ENCODE data around the gene SERTAD2.

SERTAD2 gene

DNA sequence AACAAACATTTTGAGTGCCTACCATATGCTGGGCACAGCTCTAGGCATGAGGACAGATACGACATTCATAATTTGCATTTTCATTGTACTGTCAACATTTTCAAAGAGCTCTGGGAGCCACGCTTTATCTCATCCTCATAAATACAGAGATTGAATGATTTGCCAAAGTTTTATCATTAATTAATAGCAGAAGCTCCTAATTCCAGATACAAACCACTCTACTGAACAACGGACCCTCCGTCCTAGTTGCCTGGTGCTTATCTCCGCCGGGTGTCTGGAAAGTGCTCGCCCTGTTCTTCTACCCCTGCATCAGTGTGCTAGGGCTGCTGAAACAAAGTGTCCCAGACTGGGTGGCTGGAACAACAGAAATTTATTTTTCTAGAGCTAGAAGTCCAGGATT lies 23.8 kb downstream of the SERTAD2 start:
- DNase-seq (ENCODE audit: low read depth in 3 of 3, low spot score in 1 of 3), result no peak

DNA sequence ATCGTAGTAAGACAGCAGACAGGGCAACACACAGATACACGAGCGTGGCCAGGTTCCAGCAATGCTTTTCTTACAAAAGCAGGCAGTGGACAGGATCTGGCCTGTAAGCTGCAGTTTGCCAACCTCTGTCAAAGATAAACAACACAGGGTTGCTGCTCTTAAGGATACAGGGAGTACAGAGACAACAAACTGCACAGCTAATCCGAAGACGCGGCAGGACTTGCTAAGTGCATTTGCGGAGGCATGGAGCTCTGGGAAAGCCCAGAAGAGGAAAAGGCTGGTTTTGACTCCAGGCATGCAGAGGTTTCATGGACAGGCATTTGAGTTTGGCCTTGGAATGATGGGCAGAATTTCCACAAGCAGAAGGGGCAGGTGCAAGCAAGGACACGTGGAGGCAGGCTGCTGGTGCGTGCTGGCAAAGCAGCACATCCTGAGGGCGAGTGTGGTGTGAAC lies 24.4 kb downstream of the SERTAD2 start:
- no peak for DNase-seq (ENCODE audit: low read depth in 3 of 3, low spot score in 1 of 3)

DNA sequence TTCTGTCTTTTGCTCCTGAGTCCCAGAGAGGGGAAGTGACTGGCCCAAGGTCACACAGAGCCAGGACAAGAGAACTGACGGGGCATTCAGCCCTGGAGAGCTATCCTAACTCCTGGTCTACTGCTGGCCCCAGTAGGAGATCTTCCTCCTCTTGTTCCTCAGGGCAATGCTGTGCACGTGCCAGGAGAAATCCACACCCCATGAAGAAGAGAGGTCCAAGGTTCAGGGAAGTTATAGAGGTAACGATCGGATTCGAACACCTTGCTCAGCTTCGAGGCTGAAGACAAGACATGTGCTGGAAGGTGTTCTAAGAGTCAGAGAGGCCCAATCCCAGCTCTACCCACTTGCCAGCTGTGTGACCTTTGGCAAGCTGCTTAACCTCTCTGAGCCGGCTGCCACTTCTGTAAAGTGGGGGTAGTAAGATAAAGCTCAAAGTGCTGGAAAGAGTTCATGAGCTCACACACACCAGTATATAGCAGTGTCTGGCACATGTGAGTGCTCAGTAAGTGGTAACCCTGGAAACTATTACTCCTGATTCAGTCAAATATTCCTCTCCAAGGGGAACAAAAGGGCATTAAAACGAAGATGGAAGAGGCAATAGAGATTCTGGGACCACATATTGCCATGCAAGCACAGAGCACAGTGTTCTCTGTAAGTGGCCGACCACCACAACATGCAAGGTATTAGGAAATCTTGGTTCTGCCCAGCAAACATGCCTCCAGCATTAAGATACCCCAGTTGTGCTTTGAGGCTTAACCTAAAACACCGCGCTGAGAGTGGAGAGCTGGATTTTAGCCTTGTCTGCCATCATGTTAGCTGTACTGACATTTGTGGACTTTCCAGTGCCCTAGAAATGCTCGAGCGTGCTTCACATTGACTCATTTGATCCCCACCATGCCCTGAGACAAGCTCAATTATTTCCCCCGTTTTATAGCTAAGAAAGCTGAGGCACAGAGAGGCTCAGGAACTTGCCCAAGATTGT lies 25.6 kb downstream of the SERTAD2 start:
- DNase-seq (ENCODE audit: low read depth in 3 of 3, low spot score in 1 of 3), result no peak

DNA sequence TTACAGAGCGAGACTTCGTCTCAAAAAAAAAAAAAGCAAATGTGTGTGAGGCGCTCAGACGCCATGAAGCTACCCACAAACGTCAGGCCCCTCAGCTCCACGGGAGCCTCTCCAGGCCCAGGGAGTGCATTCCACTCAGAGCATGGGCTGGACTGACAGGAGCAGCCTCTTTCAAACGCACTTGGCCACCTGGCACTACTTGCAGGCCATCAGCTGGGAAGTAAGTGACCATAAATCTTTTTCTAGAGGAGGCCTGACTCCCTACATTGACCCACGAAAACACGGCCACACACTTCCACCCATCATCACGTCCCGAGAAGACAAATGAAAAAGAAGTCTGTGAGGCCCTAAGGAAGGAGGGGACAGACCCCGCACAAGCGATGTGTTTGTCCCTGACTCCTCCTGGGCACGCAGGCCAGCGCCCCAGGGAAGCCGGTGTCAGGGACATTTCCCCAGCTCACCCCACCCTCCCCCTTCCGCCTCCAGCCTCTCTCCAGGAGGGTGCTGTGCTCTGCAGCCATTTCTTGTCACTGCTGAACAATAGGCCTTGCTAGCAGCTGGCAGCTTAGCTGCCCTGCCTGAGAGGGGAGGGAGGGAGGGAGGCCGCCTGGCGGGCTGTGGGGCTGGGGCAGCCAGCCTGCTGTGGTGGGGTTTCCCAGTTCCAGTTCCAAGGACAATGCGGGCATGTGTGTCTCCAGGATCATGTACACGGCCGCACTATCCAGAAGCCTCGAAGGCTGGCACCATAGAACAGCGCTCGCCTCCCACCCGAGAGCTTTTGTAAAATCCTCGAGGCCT lies 26.6 kb downstream of the SERTAD2 start:
- DNase-seq (ENCODE audit: low read depth in 3 of 3, low spot score in 1 of 3), result no peak

DNA sequence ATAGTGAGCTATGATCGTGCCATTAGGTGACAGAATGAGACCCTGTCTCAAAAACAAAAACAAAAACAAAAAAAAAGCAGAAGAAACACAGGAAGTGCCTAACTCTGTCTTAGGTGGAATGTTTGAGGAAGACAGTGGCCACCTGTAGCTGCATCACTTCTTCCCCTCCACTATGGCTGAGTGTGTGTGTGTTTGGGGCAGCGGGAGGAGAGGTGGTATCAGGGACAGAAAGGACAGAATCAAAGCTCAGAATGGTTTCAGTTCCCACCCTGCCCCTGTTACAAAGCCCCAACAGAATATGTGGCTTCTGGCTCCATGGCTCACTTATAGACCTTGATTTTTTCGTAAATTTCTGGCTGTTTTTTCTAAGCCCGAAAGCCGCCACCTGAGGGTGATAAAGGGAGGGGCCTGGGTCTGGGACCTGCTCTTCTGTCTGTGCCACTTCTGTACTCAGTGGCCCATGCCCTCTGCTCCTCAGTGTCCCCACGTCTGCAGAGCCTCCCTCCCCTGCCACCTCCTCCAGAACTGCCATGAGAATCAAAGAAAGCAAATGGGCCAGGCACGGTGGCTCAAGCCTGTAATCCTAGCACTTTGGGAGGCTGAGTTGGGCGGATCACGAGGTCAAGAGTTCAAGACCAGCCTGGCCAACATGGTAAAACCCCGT lies 27.4 kb downstream of the SERTAD2 start:
- no peak for DNase-seq (ENCODE audit: low read depth in 3 of 3, low spot score in 1 of 3)

DNA sequence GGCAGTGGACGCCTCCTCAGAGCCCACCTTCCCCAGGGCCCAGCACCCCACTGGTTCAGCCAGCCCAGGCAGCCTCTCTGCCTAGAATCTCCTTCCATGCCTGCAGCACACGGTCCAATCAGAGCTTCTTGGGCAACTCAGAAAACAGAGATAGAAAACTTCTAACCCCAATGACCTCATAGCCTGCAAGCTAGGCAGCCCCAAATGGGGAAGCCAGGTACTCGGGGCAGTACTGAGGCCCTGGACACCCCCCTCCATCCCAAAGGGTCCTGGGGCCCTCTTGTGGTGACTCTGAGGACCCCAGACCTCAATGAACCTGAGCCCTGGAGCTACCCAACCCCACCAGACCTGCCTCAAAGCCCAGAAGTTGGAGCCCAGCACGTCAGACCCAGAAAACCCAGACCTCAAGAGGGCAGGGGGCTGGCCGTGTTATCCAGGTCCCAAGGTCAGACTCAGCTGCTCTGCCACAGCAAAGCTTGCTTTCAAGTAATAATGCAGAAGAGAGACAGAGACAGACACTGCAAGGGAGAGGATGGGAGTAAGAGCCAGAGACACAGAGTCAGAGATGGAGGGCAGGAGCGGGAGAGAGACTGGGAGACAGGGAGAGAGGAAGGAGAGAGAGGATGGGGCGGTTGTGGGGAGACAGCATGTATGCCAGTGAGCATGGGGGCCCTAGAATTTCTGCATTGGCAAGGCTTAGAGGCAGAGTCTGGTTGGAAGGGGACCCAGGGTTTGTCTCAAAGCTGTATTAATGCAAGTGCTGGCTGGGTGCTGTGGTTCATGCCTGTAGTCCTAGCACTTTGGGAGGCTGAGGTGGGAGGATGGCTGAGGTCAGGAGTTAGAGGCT lies 28.2 kb downstream of the SERTAD2 start:
- DNase-seq (ENCODE audit: low read depth in 3 of 3, low spot score in 1 of 3), result no peak

DNA sequence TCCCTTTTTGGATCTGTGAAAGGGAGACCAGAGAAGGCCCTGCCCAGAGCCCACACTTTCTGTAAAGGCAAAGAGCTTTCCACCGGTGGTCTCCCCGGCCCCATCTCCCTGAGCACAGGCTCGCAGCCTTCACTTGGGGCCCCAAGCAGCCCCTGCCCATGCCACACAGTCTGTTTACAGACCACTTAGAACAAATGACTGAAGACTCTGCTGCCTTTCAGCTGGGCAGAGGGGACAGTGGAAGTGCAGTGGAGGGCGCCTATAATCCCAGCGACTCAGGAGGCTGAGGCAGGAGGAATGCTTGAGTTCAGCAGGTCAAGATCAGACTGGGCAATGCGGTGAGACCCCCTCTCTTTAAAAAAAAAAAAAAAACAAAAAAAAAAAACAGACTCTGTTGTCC lies 28.9 kb downstream of the SERTAD2 start:
- DNase-seq (ENCODE audit: low read depth in 3 of 3, low spot score in 1 of 3), result no peak

DNA sequence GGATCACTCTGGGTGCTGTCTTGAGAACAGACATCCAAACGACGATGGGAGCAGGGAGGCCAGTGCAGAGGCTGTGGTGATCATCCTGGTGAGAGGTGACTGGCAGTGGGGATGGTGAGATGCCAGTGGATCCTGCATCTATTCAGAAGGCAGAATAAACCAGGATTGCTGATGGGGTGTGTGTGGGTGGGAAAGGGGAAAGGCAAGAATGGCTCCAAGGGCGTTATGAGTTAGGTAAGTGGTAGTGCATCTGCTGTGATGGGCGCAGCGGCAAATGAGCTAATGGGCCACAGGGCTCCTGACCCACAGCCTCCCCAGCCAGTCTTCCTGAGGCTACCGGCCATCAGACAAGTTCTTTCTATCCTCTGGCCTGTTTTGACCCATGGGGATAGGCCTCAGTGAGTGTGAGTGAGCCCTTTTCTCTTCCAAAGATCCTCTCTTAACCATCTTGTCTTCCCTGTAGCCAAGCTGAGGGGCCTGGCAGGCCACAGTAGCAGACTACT lies 29.6 kb downstream of the SERTAD2 start:
- no peak for DNase-seq (ENCODE audit: low read depth in 3 of 3, low spot score in 1 of 3)

DNA sequence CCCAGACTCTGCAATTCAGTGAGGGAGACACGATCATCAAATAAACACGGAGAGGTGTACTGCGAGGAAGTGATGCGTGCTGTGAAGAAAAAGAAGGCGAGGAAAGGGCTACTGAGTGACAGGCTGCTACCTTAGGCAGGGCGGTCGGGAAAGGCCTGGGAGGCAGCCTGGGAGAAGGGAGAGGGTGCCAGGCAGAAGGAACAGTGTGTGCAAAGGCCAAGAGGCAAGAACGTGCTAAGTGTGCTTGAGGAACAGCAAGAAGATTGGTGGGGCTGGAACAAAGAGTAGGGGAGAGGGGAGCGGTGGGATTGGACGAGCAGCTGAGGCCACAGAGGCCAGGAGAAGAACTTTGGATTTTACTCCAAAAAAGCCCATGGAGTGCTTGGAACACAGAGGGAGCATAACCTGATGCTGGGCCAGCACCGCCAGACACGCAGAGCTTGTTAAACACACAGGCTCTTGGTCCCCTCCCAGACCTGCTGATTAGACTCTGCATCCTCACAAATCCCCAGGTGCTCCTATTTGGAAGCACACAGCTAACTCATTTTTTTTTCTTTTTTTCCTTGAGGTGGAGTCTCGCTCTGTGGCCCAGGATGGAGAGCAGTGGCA lies 30.4 kb downstream of the SERTAD2 start:
- DNase-seq (ENCODE audit: low read depth in 3 of 3, low spot score in 1 of 3), result no peak

DNA sequence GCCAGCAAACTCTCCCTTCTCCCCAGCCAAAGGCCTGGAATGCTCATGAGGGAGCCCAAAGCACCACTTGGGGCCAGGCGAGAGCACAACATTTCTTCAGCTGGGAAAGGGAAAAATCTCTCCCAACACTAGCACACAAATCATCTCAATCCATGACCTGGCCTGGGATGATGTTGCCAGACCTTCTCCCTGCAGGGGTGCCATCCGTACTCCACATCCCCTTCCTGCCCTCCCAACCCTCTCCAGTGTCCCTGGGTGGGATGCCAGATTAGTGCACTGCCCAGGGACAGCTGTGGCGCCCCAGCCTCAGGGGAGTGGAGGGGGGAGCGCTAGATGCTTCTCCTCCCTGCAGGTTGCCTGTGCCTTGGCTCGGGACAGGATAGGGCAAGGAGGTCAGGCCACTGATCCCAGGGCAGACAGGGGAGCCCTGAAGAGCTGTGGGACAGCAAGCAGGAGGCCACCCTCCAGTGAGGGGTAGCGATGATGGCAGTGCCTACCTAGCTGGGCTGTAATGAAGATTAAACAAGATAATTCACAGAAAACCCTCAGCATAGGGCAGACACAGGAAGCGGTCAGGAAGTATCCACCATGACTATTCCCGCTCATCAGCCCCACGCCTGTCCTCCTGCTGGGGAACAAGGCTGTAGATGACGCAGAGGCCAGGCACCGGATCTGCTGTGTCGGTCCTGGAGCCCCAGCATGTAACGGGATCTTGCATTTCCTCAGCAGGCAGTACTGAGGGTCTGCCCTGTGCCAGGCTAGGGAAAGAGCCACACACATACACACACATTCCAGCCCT lies 31.1 kb downstream of the SERTAD2 start:
- DNase-seq (ENCODE audit: low read depth in 3 of 3, low spot score in 1 of 3), result no peak

DNA sequence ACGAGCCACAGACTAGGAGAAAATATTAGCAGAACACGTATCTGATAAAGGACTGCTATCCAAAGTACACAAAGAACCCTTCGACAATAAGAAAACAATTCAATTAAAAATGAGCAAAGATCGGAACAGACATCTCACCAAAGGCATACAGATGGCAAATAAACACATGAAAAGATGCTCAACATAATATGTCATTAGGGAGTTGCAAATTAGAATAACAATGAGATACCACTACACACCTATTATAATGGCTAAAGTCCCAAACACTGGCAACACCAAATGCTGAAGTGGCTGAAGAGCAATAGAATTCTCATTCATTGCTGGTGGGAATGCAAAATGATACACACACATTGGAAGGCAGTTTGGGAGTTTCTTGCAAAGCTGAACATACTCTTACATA lies 33.1 kb downstream of the SERTAD2 start:
- no peak for DNase-seq (ENCODE audit: low read depth in 3 of 3, low spot score in 1 of 3)

DNA sequence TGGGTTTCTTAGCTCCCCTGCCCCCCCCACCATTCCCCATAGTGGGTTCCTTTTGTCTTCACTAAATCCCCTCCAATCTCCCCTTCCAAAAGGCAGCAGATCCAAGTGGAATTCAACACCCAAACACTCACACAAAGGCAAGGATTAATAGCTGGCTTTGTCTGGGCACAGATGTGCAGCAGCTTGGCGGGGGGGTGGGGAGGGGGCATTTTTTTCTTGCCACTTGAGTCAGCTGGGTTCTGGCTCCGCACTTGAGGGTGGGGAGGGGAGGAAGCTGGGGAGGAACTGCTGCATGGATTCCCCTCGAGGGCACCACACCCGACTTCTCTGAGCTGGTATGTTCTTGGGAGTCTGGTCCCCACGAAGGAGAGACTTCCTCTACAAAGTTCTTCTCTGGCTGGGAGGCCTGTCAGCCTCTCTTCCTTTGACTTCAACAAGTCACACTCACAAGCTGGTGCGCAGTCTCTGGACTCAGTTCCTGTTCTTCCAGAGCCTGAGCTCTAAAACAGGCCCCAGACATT lies 36.0 kb downstream of the SERTAD2 start:
- no peak for DNase-seq (ENCODE audit: low read depth in 3 of 3, low spot score in 1 of 3)

DNA sequence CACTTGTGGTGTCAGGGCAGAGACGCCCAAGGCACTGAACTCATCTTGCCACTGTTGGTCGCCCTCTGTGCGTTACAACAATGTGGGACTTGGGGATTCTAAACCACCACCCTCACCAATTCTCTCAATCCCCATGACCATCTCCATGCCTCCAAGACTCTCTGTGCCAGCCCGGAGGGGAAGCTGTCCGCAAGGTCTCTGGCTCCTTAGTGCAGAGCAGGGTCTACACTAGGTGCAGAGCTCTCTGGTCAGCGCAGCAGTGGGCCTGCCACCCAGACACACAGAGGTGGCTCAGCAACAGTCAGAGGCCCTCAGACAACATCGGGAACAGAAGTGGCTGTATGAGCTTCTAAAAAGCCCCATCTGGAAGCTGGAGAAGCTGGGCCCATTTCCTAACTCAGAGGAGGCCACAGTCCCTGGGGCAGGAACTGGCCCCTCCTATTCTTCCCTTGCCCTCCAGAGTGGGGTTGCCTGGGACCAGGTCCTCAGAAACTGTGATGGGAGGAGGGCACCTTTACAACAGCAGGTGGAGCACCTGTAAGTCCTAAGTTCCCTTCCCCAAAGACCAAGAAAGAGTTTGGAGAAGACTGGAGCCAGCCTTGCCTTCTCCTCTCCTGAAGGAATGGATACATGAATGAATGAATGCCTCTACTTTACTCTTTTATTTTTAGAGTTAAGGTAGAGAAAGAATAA lies 37.7 kb downstream of the SERTAD2 start:
- DNase-seq (ENCODE audit: low read depth in 3 of 3, low spot score in 1 of 3), result no peak

DNA sequence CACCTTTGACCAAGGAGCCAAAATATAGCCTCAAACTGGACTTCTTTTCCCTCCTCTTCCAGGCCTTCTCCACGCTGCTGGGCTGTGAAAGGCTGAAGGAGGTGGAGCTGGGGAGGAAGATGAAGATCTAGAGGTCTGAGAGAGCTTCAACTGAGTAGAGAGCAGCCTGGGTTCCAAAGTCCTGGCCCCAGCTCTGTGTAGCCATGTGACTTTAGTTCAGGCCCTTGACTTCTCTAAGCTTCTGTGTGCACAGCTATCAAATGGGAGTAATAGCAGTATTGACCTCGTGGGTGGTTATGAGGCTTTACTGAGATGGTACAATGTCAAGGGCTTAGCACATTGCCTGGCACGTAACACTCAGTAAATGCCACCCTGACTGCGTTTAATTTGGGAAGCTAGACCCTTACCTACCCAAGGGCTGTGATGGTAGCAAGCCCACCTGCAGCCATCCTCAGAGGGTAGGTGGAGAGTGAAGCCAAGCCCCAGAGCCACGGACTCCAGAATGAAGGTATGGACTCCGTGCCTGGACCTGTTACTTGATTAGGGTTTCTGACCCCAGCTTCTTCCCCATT lies 38.4 kb downstream of the SERTAD2 start:
- DNase-seq (ENCODE audit: low read depth in 3 of 3, low spot score in 1 of 3), result no peak

DNA sequence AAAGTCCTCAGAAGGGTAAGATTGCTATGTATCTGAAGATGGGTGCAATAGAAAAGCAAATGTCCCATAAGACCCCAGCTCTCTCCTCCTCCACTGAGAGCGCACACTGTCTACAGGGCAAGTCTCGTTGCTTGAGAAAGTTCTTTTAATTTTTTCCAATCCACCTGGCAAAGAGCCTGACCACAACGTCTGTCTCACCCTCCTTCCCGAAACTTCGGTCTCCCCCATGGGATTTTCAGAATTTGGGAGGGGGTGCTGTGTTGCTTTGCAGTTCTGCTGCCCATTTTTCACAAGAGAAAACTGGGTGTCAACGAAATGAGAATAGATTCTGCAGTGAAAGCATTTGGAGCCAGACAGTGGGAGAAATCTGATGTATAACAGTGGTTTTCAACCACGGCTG lies 40.4 kb downstream of the SERTAD2 start:
- no peak for DNase-seq (ENCODE audit: low read depth in 3 of 3, low spot score in 1 of 3)

DNA sequence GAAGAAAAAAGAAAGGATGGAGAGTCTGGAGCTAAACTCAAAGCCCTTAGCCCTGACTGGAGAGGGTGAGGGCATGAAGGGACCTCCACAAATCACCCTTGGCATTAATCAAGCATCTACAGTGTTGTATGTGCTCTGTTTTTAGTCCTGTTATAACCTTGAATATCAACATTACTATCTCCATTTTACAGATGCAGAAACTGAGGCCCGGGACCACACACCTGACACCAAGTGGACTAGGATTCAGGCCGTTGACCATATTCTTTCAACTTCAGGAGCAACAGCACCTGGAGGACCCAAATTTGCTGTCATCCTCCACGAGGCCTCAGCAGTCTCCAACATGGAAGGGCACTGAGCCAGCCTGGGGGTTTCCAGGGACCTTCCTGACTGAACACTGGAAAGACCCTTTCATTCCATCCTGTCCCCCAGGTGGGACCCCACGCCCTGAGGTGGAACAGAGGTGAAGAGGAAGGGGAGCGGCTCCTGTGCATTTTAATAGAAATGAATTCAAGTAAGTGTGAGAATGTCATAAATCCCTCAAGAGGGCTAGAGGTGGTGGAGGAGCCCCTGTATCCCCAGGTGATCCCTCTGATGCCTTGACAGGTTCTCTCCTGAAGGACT lies 41.0 kb downstream of the SERTAD2 start:
- no peak for DNase-seq (ENCODE audit: low read depth in 3 of 3, low spot score in 1 of 3)

DNA sequence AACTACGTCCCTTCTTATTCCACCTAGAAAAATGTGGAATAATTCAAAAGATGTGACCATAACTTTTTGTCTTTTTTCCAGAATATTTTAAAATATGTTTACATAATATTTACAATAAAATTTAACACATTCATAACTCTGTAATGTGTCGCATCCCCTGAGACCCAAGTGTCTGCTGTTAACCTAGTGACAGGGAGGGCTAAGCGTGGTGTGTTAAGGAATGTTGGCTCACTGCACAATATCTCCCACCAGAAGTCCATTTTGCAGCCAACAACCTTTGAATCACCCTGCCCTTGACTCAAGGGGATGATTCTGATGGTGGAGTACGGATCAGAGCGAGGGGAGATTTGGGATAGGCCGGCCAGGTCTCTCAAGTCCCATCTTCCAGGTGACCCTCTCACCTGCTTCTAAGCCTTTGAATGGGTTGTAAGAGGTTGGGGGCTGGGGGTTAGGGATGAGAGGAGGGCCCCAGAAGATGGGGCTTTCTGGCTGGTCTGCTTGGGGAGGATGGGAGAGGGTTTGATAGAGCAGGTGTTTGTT lies 43.3 kb downstream of the SERTAD2 start:
- DNase-seq (ENCODE audit: low read depth in 3 of 3, low spot score in 1 of 3), result no peak
